Activated CD4-positive, alpha-beta T cell treated with anti-CD3 and anti-CD28 coated beads for 48 hours (primary cell): Measurements from ENCODE around the gene CUEDC1.
"Not testable (repeated sequence)": the region's sequence is repeated elsewhere in the genome, so short reads cannot be mapped to it uniquely, and the experiment has no call there.

Source experiments
- DNase-seq: peaks from one replicate; pipeline ENCODE4 v3.0.0-alpha.2; 2020

The CUEDC1 gene

DNA sequence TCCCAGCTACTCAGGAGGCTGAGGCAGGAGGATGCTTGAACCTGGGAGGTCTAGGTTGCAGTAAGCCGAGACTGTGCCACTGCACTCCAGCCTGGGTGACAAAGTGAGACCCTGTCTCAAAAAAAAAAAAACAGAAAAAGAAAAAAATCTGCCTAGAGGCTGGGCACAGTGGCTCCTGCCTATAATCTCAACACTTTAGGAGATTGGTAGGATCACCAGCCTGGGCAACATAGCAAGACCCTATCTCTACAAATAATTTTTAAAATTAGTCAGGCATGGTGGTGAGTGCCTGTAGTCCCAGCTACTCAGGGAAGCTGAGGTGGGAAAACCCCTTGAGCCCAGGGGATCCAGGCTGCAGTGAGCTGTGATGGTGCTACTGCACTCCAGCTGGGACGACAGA is 17.7 kb downstream of the CUEDC1 start:
- DNase-seq: no peak

DNA sequence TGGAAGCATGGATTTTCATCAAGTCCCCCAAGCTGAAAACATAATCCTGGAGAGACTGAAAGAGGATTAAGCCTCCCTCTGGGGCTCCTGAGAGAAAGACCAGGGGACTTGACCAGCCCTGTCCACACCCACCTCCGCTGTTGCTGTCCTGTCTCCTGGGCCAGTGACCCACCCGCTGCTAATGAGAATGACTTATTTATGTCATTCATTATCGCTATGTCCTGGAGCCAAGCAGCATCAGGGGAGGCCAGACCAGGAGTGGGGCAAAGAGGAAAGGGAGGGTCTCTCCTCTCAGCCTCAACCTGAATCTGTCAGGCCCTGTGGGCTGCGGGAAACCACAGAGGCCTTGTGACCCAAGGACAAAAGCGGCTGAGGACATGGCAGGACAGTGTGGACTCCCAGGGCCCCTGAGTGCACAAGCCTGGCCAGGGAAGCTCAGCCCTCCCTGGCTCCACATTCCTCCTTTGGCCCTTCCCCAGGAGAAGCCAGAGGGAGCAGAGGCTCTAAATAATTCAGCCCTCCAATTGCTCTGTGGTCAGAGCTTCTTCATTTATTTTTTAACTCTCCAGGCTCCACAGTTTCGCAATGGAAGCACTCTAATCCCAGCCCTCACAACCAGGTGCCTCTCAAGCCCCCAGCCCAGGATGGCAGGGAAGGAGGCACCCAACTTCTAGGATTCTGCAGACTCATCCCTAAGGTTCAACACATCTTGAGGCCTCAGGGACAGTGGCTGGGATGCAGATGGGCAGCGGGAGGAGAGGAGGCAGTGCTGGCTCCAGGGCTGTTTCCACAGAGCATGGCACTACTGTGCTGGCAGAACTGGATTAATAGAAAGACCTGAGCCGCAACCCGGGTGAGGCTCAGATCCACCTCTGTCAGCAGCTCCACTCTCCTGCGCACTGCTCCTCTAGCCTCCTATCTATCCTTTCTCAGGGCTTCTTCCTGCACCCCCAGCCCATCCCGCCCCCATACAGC is 19.1 kb downstream of the CUEDC1 start:
- DNase-seq: no peak

DNA sequence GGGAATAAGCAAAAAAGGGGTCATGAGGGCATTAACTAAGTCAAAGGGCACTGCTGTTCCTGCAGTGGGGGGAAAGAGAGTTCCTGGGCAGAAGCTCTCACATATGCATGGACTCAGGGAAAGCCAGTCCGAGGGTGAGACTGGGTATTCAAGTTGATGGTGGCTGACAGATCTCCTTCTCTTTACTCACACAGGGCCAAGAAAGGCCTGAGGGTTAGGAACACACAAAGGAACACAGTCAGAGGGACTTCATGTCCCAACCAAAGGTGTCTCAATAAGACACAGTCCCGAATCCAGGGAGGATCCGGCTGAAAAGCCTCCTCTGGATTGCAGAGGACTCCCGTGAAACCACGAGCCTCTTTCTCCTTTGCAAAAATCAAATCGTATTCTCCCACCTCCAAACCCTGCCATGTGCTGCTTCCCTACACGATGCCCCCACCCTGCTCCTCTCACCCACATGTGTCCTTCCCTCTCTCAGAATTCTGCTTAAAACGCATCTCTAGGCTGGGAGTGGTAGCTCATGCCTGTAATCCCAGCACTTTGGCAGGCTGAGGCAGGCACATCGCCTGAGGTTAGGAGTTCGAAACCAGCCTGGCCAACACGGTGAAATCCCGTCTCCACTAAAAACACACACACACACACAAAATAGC is 23.6 kb downstream of the CUEDC1 start:
- no peak for DNase-seq

DNA sequence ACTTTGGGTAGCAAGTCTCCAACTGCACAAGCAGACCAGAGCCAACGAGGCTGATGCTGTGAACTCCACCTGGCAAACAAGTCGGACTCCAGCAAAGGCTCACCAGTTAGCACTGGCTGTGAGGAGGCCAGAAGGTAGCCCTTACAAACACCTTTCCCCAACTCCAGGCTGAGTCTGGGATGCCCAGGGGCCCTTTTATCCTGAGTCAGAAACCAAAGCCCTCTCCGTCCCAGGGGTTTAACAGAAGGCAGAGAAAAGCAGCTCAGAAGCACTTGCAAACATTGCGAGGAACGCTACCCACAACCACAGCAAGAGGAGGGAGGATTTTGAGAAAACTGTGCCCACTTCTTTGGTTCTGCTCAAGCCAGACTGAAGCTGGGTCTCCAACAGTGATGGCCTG is 25.0 kb downstream of the CUEDC1 start:
- DNase-seq: no peak

DNA sequence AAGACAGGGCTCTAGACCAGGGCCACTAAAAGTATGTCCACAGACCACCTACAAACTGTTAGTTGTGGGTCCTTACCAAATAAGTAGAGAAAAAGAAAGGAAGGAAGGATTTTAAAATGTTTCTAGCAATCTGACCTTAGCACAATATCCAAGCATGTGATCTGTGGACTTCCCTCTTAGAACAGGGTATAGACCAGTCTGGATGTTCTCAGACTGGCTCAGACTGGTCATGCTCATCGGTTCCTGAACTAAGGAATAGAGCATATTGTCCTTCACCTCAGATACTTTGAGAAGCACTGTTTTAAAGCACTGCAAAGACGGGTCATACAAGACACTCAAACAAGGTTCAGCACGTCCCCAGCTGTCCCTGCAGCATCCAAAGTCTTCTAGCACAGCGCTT is 25.8 kb downstream of the CUEDC1 start:
- no peak for DNase-seq

DNA sequence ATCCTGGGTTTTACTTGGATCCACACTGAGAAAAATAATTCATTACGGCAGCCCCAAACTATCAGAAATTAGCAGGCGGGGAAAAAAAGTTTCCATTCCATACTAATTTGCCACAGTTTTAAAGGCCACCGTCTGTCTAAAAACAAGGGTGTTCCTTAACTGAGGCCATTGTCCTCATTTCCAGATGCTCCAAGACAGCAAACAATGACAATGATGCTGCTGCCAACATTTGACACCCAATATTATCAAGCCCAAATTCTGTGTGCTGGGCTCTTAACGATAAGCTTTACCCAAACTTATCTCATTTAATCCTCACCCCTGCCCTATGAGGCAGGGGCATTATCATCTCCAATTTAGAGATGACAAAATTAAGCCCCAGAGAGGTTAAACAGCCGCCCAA is 26.3 kb downstream of the CUEDC1 start:
- no peak for DNase-seq

DNA sequence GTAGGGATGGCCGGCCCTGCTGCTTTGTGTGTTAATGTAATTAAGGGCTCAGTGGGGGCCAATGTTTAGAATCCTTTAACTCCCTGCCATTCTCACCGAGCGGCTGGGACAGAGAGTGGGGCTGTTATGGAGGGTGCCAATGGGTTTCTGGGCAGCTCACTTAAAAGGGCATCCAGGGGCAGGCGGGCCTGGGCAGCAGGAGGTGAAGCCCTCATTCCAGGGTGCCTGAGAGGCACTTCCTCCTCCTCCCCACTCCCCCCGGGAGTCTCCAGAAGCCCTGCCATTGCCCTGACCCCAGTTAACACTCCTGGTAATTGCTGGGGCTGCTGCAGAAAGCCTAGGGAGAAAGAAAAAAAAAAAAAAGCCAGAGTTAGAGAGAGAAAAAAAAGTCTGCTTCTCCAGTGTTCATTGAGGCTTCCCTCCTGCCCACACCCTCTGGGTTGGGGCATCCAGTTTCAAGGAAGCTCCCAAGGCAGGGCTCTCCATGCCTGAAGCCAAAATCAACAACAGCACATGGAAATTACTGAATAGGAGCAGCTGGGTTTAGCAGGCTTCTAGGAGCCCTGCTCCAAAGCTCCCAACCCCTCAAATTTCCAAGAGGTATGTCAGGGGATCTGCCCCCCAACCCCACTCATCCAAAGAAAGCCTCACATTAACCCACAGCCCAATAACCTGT is 28.0 kb downstream of the CUEDC1 start:
- no peak for DNase-seq

DNA sequence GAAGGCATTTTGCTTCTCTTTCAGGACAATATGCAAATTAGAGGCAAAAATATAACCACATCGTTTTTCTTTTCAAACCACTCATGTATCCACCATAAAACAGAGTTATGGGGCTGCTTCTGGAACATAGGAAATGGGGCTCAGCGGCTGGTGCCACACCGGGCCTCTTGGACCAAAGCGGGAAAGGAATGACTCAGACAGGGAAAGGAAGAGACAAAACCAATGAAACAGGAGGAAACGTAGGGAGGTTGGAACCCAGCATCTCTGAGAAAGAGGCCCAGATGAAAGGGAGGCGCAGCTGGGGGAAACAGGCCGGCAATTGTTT is 28.5 kb downstream of the CUEDC1 start:
- no peak for DNase-seq

DNA sequence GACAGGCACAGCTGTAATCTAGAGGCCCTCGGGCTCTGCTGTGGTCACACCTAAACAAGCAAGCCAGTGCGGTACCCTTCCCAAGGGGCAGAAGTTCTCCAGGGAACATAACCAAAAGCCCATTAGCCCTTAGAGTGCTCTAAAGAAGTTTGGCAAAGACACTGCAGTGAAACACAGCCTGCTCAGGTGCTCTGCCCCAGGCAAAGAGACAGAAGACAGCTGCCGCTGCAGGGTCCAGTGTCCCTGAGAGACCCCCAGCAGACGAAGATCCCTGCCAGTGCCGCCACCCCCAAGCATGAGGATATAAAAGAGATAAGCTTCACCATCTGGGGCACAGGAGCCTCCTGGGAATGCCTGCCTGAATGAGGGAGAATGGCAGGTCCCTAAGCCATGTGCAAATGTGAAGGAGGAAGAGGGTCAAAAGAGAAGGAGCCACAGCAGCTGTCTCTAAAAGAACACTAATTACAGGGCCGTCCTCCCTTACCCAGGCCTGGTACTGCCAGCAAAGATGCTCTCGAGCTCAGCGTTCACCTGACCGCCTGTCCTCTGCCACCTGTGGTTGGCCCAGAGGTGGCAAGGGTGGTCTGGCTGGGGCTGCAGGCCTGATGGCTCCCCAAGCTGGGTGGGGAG is 29.7 kb downstream of the CUEDC1 start:
- no peak for DNase-seq

DNA sequence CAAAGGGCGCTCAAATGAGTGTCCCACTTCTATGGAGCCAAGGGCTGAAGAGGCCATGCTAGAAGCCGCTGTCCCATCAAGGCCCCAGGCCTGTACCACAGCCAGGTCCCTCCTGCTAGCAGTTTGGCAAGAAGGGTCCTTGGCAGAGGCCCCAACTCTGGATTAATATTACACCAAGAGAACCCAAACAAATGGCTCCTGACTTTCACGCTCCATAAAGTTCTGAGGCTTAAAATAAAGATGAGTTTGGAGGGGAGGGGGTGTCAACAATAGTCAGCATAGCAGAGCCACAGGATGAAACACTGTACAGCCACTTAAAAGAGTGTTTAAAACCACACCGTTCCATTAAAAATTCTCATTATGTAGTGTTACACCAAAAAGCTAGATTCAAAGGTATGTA is 30.5 kb downstream of the CUEDC1 start:
- no peak for DNase-seq

DNA sequence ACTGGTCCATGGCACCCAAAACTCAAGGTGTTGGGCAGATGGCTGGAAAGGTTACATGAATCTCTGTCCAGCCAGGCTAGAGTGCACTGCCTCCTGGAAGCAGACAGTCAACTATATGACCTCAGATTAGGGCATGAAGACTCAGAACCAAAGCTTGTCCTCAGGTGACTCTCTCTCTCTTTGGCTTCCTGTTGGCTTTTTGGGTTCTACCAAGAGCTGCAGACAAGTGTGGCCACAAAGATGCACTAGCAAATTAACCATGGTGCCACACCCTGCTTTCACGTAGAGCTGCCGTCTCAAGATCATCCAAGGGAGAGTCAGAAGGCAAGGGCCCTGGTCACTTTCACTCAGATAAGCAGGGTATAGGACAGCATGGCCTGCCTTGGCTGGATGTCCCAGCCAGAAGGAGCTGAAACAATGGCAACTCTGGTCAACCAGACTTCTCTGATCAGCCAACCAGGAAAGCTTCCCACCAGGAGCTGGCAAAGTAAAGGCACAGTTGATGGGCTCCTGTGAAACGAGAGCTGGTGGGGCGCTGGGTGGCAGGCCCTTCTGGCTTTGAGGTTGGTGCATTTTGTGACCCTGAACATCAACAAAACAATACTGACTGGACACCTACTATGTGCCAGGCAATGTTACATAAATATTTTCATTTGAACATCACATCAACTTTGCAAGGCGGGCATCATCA is 31.9 kb downstream of the CUEDC1 start:
- DNase-seq: no peak

DNA sequence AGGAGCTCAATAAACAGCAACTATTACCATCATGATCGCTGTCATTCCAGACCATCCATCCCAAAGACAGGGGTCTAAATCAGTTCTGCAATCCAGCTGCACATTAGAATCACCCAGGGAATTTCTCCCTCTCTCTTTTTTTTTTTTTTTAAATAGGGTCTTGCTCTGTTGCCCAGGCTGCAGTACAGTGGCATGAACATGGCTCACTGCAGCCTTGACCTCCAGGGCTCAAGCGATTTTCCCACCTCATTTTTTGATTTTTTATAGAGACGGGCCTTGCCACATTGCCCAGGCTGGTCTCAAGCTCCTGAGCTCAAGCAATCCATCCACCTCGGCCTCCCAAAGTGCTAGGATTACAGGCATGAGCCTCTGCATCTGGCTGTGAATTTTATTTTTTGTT is 32.5 kb downstream of the CUEDC1 start:
- not testable (repeated sequence) for DNase-seq

DNA sequence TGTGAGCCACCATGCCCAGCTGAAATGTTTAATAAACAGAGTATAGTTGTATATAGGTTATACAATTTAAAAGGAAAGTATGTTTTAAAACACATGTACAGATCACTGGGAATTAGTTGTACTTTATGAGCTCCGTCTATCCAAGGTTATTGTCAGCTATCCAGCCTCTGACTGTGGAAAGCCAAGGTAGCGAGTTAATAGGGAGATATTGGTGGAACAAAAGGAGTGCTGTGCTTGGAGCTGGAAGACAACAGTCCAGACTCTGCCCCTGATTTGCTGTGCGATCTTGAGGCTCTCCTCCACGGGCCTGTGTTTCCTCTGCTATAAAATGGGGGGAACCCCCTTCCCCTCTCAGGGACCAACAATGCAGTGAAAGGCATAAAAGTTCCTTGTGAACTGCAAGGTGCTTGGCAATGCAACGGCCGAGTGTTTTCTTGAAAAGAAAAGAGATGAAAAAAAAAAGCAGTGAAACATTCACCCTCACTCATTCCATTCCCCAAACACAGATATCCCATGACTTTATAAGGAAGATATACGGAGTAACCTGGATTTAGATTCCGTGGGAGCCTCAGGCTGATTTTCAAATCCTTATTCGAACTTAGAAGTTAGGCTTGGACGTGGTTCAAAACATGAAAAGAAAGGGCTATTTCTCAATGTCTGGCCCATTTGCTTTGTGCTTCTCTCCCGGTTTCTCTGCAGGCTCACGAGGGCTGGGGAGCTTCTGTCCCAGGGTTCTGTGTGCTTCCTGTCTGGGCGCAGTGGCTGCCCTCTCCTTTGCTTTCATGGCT is 34.1 kb downstream of the CUEDC1 start:
- DNase-seq: no peak

DNA sequence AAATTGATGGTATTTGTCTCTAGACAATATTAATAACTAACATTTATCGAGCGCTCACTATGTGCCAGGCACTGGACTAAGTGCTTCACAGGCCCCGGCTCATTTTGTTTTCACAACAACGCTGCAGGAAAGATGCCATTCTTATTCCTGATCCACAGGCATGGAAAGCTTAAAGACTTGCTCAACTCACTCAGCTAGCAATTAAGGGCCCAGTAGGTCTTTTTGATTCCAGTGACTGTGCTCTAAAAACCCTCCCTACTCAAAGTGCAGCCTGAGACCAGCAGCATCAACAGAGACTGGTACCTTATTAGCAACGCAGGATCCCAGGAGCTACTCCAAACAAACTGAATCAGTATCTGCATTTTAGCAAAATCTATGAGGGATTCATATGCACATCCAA is 35.3 kb downstream of the CUEDC1 start:
- no peak for DNase-seq

DNA sequence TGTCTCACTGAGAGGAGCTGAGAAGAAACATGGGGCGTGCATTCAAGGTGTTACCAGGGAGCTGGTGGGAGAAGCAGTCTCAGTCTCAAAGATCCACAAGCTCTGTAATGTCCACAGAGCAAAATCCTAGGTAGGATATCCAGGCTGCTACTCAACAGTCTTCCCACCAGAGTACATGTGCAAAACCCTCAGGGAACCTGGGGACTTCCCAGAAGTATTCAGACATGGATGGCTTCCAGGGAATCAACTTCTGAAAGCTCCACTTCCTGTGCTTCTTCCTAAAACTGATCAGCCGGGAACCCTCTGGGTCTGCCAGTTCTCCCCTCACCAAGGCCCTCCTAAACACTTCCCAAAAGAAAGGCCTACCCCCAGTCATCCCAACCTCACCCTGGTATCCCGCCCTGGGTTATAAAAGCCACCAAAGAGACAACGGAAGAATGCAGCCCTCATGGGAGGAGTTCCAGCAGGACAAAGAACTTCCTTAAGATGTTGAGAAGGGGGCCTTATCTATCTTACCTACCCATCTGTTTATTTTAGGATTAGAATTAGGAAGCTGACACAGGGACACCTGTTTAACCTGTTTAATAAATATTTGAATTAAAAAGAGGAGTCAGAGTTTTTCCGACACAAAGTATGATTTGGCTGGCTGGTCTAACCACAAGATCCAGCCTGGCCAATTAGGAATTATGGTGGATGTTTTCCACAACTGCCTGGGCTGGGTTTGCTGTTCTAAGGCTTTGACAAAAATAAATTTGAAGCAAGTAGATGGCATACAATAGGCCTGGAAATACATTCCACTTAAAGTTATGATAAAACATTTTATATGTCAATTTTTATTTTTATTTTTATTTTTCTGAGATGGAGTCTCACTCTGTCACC is 37.0 kb downstream of the CUEDC1 start:
- no peak for DNase-seq

DNA sequence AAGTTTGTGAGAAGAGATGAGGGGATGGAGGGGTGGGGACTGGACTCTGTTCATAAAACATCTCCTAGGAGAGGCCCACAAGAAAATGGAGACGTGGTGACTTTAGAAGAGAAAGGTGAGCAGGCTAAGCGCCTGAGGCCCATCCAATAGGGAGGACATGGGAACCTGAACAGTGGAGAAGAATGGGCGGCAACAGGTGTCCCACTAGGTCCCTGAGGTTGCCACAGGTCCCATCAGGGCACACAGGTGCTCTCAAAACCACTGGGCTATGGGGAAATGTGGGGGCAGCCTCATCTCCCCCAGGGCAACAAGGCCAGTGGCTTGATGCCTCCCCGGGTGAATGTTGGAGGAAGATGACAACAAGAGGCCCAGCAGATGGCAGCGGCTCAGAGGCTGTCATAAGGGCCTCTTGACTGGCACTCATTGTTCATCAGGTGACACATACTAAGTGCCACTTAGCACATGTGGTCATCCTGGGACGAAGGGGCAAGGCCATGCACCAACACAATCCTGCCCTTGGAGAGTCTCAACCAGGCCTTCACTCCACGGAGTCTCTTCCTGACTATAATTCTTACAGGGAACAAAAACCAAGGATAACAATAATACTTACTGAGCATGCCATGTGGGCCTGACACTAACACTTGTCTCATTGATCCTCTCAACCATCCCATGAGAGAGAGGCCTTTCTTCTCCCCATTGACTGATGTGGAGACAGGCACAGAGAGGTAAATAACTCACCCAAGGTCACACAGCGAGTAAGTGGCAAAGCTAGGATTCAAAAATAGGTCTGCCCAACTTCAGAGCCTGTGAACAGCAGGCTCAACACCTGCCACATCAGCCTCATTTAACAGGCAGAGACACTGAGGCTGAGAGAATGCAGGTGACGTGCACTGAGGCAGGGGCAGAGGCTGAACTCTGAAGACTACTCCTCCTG is 38.0 kb downstream of the CUEDC1 start:
- DNase-seq: peak; percentile 34

DNA sequence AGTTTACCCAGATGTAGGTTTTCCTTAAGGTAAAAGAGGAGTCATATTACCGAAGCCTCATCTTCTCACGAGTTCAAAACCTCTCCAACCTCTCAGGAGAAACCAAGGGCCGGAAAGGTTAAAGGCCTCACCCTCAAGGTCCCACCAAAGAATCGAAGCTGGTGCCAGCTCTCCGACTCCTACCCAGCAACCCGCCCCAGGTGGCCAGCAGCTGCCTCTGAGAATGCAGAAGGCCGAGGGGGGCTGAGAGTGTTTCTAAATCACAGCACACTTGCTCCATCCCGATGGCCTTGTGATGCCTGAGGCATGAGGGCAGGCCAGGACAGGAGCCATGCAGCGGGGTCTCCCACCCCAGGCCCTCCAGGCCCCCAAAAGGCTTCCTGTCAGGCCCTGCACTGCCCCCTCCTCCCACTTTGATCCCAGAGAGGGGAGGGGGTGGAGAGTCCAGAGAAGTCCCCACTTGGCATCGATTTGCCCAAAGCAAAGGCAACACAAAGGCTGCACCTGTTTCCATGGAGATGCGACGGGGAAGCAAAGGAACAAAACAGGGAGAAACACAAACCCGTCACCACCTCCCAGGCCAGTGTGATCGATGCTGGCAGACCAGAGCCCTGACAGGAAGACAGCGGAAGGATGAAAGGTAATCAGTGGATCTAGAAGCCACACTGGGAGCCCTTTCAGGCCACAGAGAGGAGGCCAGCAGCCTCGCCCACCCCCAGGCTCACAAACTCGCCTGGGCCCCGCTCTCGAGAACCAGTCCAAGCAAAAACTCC is 39.0 kb downstream of the CUEDC1 start:
- no peak for DNase-seq

DNA sequence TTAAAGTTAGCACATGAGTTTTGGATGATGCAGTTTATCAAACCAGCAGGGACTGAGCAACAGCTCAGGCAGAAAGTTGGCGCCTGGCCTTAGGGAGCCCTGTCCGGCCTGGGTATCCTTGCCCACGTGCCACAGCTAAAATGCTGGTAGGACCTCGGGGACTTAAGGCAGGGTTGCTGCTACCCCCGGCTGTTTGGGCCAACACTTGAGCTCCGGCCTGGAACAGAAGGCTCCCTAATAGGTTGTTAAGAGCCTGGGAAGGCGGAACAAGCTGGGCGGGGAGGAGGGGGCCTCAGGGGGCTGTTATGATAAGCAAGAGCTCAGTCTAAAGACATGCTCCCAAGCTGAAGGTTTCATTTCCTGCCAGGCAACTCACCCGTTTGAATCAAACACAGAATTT is 39.7 kb downstream of the CUEDC1 start:
- no peak for DNase-seq
